GM19372 (cell line): ENCODE measurements around the gene BCL10.

Source experiments
- ATAC-seq: cut with Tn5 transposase; IDR thresholded peaks from one replicate; pipeline ENCODE4 v1.9.1; 2021; ENCODE audit warnings: mild to moderate bottlenecking, low read depth, moderate library complexity; ENCODE audit not compliant: unreplicated experiment

BCL10 gene

DNA sequence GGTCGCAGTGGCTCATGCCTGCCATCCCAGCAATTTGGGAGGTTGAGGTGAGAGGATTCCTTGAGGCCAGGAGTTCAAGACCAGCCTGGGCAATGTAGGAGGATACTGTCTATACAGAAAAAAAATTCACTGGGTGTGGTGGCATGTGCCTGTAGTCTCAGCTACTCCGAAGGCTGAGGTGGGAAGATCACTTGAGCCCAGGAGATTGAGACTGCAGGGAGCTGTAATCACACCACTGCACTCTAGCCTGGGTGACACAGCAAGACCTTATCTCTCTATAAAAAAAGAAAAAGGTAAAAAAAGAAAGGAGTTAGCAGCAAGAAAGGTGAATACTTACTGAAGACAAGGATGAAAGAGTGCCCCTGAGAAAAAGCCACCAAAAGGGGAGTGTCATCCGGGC, 23.7 kb upstream of the BCL10 start:
- no peak for ATAC-seq

DNA sequence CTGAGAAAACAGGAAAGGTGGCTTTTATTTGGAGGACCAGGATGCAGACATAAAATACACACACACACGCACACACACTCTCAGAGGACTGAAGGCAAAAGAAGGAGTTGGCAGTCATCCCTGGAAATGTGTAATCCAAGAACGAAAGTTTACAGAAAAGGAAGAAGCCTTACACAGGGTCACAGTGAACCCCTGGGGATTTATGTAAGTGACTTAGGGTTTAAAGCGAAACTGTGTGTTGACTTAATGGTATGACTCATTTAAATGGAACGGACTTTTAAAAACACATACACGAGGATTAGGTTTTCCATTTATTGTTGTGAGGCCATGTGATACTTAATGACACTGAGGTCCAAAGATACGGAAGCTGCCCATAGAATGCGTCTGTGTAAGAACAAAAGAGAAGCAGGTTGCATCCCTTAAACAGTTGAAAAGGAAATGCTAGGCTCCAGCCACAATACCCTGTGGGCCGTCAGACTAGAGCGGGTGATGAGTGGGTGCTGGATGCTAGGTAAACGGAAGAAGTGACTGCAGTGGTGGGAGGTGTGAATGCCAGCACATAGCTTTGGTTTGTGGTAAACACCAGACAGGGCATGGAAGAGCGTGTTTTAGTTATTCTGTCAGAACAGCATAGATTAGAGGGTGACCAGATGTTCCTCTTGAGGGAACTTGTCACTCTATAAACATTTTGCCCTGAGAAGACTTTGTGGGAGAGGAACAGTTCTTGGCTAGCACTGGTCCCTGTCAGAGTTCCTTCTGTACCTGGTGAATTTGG, 21.6 kb upstream of the BCL10 start:
- peak; percentile 89 for ATAC-seq

DNA sequence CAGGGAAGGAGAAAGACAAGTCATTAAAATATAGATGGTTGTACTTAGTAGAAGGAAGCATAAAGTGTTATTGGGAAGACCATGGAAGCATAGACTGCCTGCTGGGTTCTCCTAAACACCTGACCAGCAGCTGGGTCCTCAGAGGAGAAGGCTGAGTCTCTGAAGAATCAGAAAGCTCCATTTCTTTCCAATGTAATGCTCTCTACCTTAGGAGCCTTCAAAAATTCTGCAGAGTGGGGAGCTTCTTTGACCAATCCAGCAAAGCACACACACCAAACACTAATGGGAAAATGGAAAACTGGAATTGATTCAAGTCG, 21.1 kb upstream of the BCL10 start:
- ATAC-seq = no peak

DNA sequence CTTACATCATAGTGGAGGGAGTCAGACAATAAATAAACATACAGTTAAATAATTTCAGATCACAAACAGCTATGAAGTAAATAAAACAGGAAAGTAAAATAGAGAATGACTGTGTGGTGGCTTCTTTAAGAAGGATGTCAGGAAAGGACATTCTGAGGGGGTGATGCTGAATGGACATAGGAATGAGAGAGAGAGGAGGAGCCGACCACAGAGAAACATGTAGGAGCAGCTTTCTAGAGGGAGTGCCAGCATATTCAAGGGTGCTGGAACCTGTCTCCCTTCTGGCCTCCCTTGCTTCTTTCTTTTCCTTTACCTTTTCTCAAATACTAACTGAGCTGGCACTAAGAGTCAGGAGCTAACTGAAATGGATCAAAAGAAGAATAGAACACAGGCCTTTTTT, 20.5 kb upstream of the BCL10 start:
- ATAC-seq = no peak

DNA sequence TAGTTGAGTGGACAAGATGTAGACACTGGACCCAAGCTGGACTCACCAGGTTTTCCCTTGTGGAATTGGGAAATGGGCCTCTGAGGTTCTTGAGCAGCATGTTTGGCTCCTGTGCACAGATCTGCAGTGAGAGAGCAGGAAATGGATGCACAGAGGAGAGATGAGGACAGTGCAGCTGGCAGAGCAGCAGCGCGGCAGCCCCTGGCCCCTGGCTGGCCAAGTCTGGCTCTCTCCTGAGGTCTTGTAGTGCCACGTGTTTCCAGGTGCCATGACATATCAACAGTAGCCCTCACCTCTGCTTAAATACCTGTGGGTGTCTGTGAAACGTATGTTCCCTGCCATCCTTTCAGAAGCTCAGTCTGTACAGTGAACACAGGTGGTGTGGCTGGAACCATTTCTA, 19.2 kb upstream of the BCL10 start:
- ATAC-seq = no peak

DNA sequence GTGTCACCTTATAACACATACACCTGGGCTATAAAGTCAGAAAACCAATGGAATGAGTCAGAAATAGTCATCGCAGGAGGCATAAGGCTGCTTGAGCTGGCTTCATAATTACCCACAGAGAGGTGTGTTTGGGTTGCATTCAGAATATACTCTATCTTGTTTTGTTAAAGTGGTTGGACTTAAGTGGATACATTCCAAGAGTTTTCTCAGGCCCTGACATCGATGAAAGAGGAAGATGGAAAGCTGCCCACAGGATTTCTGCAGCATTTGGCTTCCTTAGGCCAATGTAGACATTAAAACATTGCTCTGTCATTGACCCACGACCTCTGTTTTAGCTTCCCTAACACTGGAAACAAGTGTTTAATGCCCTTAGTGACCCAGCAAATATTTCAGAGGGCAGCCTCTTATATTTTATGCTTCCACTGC, 18.6 kb upstream of the BCL10 start:
- no peak for ATAC-seq

DNA sequence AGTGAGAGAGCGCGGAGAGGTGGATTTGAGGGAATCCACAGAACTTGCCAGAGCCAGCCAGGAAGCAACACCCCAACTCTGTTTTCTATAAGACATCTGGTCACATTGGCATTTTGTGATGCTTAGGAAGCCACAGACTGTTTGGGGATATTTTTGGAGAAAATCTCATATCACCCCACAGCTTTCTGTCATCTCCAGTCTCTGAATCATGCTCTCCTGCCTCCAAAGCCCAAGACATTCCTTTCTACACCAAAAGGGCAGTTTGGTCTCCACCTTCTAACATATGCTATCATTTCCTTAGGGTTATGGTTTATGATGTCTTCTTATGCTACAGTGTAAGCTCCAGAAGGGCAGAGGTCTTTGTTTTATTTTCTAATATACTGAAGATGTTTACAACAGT, 14.4 kb upstream of the BCL10 start:
- ATAC-seq = no peak

DNA sequence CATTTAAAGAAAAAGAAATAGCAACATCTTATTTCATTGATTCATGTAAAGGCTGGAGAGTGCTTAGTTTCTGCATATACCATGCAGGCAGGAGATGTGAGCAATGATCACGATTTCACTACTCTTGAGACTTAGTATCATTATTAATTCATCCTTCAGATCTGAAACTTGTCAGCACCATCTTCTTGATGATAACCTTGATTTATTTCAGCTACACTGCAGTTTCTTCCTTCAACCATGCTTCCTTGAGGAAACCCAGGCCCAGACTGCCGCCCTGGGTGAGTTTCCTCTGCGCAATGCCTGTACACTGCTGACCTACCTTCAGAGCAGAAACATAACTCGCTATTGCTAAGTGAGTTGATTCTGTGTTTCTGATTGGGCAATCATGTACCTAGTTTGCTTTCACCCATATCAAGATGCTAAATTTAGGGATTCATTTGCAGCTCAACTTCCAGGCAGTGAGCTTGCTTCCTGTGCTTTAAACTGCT, 13.5 kb upstream of the BCL10 start:
- ATAC-seq = no peak

DNA sequence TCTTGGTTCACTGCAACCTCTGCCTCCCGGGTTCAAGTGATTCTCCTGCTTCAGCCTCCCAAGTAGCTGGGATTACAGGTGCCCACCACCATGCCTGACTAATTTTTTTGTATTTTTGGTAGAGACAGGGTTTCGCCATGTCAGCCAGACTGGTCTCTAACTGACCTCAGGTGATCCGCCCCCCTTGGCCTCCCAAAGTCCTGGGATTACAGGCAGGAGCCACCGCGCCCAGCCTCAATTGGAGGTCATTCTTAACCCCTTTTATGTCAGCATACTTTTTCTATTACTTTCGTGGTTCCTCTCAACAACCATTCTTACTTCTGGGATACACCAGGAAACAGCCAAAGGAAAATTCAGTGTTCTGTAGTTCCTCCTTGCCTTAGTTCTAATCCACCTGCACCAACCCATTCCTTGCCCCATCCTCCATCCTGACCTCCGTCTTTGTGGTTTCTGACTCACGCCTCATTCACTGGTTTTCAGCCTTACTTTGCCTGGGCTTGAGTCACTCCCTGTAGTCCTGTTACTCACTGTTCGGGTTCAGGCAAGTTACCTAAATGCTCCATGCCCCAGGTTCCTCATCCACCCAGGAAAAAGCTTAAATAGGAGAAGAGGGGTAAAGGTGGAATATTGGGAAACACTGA, 12.9 kb upstream of the BCL10 start:
- ATAC-seq = no peak

DNA sequence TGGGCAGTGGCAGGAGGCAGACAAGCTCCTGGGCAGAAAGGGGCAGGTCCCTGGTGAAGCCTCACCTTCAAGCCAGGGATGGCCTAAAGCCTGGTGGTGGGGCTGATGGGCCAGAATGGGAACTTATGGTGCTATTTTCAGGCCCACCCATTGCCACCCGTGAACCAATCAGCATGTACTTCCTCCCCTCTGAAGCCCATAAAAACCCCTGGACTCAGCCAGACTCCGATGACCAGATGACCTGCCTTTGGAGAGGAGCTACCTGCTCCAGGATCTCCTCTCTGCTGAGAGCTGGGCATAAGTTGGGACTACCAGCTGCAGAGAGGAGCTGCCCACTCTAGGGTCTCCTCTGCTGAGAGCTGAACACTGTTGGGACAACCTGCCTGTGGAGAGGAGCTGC, 7.8 kb upstream of the BCL10 start:
- ATAC-seq = no peak

DNA sequence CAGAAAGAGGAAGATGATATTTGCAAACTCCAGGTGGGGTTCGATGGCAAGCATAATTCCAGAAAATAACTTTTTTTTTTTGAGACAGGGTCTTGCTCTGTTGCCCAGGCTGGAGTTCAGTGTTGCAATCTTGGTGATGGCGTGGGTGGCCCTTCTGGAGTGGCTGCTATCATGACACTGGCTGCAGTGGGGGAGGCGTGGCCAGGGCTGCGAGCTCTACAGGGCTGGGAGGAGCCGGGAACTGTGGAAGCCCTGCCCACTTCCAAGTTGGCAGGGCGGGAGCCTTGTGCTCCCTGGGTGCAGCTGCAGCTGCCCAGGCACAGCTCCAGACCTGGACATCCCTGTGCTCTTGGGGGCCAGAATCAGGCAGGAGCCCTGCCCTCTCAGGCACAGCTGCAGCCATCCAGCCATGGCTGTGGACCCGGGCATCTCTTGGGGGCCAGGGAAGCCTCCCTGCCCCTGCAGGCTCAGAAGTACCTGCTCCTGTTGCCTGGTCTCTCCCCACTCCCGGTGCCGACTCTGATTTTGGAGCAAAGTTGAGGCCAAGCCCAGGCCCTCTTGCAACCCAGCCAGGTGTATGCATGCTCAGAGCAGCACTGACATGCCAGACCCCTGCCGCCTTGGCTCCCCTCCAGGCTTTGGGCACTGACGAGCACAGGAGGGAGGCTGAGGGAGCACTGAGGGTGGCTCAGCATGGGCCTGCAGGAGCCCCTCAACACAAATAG, 7.2 kb upstream of the BCL10 start:
- no peak for ATAC-seq

DNA sequence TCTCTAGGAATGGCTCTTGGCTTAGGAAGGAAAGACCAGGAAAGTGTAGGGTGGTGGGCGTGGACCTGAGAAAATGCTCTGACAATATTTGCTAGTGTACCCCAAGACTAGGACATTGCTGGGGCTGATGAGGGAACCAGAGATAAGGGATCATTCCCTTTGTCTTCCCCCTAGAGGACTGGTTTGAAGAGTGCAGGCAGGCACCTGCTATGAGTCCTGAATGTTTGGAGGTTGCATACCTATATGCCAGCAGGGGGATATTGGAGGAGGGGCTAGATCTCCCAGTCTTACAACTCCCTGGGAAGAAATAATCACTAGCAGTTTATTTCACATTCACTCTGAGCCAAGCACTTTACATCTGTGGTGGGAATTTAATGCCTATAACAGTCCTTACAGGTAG, 6.0 kb upstream of the BCL10 start:
- ATAC-seq = no peak

DNA sequence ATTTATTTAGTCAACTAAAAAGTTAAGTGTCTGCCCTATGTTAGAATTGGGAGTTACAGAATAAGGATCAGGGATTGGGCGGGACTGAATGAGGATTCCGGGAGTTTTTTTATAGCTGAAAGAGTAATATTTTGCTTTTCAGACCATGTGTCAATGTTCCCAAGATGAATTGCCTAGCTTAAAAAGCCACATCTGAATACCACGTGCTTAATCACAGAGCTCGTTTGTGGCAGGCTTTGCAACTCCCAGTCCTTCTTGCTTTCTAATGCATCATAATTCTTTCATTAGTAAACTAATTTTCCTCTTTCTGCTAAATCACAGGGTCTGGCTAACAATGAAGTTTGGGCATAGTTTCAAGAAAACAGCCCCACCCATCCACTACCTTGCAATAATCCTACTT, 4.2 kb upstream of the BCL10 start:
- ATAC-seq = no peak

DNA sequence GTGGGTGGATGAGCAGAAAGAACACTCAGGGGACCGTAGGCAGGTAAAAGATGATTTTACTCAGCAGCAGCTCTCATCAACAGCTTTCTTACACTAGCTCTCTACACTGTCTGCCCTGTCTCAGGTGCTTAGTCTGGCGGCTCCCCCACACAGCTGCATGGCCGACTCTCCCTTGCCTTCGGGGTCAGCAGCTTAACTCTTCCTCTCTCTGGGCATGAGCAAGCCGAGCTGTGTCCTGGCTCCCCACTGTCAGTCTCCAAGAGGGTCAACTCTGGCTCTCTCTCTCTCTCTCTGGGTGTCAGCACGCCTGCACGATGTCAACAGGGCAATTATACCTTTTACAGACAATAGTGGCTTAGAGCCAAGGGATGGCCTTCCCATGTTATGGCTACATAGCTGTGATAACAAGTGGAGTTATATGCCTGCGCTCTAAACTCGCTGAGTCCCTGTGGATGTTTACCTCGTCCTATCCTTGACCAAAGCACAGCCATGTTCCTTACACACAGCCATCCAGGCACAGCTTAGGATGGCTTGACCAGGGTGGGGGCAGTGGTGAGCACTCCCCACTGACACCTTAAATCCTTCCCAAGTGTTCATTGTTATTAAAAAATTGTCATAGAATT, 3.1 kb upstream of the BCL10 start:
- no peak for ATAC-seq

DNA sequence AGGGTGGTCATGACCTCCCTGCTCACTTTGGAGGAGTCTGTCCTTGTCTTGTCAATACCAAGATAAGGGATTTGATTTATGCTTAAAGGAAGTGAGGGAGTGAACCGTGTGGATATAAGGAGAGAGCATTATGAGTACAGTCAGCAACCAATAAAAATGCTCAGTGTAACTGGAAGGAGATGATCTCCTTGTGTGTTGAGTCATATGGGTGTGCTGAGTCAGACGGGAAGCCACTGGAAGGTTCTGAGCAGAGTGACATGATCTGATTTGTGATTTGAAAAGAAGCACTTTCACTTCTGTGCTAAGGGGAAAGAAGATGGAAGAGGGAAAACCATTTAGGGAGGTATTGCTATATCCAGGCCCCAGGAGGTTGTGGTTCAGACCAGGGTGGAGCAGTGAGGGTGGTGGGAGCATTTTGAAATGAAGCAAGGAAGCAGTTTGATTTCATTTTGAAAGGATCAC, 2.5 kb upstream of the BCL10 start:
- no peak for ATAC-seq

DNA sequence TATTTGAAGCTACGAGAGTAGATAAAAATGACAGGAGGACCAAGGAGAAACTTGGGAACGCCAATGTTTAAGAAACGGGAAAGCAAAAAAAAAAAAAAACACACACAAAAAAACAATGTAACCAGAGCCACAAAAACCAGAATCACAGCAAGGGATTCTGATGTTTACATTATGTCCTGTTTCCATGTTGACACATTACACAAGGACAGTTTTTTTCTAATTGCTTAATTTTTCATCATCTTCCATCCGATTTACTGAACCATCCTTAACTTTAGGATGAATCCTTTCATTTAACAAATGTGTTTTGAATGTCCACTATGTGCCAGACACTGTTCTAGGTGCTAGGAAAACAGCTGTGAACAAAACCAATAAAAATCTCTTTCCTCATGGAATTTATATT, 1.4 kb upstream of the BCL10 start:
- ATAC-seq = no peak

DNA sequence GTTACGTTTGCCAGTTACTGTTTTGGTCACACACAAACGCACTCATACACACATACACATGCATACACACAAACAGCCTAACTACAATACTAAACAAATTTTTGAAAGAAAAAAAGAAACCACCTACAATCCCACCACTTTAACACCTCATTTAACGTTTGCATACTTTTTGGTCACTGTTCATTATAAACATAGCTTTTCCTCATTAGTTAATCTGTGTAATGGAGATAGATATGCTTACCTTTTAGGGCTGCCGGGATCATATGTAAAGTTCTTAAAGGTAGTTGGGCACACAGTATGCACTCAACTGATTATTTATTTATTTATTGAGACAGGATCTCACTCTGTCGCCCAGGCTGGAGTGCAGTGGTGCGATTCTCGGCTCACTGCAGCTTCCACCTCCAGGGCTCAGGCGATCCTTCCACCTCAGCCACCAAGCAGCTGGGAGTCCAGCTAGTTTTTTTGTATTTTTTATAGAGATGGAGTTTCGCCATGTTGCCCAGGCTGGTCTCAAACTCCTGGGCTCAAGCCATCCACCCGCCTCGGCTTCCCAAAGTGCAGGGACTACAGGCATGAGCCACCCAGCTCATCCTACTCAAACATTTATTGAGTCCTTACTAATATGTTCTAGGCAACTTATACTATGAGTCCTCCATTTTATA, 677 bp upstream of the BCL10 start:
- no peak for ATAC-seq

DNA sequence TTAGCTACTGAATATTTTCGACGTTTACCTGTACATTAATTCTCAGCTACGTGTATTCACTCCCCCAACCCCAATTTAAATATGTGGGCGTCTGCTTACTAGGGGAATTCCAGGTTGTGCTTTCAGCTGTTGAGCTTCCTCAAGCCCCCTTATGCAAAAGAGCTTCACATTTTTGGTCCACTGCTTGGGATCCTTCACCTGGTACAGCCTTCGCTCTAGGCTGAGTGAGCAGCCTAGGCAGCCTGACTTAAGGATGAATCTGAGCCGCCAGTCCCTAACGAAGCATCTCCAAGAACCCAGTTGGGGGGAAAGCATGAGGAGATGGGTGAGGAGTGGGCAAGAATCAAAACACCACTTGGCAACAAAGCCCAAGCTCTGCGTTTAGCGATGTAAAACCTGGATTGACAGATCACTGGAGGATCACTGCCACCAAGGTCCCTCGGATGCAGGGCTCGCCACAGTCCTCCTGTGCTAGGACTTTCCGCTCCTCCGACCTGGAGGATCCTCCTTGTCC, 674 bp downstream of the BCL10 start:
- no peak for ATAC-seq

DNA sequence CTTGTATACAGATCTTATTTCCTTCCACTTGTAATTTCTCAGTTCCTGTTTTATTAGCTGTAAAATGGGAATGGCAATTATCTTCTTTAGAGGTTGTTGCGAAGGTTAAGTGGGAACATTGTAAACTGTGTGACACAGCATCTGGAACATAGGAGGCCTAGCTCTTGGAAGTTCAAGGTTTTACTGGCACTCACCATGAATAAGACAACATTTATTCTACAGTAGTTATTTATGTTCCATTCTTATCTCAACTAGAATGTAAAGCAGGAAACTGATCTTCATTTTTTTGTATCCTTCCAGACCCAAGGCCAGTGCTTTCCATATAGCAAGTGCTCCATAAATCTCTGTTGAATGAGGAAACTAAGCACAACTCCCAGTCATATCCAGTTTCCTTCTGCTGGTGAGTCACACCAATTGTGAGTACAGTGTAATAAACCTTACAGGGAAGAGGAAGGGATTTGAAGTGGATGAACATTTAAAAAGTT, 1.4 kb downstream of the BCL10 start:
- no peak for ATAC-seq

DNA sequence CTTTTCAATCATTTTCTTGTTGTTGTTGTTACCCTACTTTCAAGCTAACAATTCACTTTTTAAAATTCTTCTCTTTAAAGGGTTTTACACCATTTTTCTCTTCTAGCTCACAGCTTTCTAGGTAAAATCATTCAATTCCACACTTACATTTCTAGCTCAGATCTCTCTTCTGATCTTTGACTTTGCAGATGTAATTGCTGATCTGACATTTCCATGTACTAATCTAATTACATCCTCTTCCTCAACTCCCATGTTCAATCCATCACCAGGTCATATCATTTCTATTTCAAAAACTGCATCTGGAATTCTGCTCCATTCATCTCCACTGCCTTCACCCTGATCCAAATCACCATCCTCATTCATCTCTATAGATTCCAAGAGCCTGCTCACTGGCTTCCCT, 3.0 kb downstream of the BCL10 start:
- no peak for ATAC-seq
